NCI-H345 treated with DMSO at 0.1 percent for 48 hours (cell line): Measurements from ENCODE around the gene ERC1.
"Not testable (repeated sequence)": the region's sequence is repeated elsewhere in the genome, so short reads cannot be mapped to it uniquely, and the experiment has no call there.

Experiments
- DNase-seq: peaks from one replicate; lab custom pipeline; 2025; ENCODE audit not compliant: unreplicated experiment; lab: John Stamatoyannopoulos, UW

Gene ERC1

GRCh38 chr12:1022032-1022970 is 31.3 kb downstream of the ERC1 start:
- DNase-seq: no peak

- DNase-seq: no peak
Measured at GRCh38 chr12:1030779-1031178, 39.8 kb downstream of the ERC1 start.

DNA sequence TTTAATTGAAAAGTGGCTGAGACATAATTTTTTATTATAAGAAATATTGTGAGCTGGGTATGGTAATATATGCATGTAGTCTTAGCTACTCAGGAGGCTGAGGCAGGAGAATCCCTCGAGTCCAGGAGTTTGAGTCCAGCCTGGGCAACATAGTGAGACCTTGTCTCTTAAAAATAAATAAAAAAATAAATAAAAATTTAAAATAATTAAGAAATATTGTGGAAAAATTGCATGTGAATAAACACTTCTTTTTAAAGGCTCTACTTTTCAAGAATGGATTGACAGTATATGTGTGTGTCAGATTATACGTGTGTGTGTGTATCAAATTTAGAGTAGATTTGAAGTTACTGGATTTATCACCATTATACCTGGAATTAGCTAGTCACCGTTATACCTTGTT is 43.2 kb downstream of the ERC1 start:
- DNase-seq: no peak

DNA sequence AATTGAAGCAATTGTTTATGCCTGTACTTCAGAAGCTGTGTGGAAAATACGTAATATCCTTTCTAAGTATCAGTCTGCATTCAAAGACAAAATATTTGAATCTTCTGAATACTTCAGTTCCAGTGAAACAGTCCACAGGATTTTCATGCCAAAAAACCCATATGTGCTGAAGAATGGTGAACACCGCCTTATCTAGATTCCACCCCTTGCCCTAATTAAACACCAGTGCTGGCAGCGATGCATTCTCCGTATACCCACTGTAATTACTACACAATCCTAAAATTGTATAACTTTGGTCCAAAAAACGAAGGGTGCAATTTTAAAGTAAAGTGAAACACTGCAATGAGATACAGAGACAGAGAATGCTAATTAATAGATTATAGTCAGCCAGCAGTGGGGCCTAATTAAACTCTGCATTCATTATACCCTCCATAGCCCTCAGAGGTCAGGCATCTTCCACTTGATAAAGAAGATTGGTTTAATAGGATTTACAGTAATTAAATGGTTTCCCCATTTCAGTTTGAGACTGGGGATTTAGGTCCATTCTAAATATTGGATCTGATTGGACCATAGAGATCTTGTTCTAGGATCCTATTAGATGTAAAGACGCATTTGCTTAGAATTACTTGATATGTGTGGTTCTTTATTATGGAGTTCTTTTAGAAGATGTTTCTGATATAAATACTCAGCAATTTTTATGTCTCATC is 43.9 kb downstream of the ERC1 start:
- DNase-seq: no peak

GRCh38 chr12:1041478-1041877 is 50.5 kb downstream of the ERC1 start:
- DNase-seq: no peak

GRCh38 chr12:1044199-1044598 is 53.2 kb downstream of the ERC1 start:
- no peak for DNase-seq

GRCh38 chr12:1044696-1045095 is 53.7 kb downstream of the ERC1 start:
- DNase-seq: no peak

GRCh38 chr12:1046727-1047126 is 55.7 kb downstream of the ERC1 start:
- no peak for DNase-seq

DNA sequence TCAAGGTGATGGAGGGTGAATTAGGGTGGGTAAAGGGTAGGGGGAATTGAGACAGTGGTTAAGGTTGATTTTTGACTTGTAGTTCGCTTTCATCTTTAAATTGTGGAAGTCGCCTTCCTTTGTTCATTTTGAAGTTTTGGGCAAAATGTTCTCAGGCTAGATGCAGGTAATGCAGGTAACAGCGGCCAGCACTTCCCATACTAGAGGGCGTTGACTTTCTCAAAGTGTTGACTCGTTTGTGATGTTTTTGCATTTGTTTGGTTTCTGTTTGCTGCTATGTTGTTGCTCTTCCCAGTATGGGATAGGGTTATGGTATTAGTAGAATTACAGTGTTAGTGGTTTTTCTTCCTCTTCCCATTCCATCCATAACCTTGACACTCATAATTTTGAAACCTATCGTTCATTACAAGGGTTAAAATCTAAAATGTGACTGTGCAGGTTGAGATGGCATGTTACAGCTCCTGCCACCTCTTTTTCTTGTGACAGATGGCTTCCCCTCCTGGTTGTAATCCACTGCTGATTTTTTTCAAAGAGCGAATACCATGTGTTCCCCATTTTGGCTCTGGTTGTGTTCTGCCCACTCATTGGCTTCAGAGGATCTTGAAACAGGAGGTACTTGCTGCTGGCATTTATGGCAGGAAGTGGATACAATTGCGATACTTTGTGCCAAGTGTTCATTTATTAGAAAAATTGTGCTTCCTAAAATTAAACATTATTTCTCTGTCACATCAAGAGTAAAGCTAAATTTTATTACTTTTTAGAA is 57.1 kb downstream of the ERC1 start:
- DNase-seq: no peak

GRCh38 chr12:1050059-1050707 is 59.2 kb downstream of the ERC1 start:
- DNase-seq: no peak

DNA sequence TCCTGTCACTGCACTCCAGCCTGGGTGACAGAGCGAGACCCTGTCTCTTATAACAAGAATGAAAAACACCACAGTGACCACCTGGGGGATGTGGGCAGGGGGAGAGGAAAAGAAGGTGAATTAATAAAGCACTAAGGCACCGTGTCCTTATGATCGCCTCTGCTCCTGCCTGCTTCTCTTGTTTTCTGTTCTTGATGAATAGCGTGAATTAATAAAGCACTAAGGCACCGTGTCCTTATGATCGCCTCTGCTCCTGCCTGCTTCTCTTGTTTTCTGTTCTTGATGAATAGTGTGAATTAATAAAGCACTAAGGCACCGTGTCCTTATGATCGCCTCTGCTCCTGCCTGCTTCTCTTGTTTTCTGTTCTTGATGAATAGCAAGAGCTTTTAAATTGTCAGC is 60.6 kb downstream of the ERC1 start:
- DNase-seq: not testable (repeated sequence)

- DNase-seq: no peak
Measured at GRCh38 chr12:1053690-1054089, 62.7 kb downstream of the ERC1 start.

GRCh38 chr12:1054117-1054870 is 63.3 kb downstream of the ERC1 start:
- no peak for DNase-seq

- no peak for DNase-seq
Measured at GRCh38 chr12:1056390-1056789, 65.4 kb downstream of the ERC1 start.

DNA sequence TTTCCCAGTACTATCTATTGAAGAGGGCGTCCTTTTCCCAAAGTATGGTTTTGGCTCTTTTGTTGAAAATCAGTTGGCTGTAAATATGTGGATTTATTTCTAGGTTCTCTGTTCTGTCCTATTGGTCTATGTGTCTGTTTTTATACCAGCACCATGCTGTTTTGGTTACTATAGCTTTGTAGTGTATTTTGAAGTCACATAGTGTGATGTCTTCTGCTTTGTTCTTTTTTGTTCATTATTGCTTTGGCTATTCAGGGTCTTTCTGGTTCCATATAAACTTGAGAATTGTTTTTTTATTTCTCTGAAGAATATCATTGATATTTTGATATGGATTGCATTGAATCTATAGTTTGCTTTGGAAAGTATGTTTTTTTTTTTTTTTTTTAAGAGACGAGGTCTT is 67.4 kb downstream of the ERC1 start:
- DNase-seq: no peak

DNA sequence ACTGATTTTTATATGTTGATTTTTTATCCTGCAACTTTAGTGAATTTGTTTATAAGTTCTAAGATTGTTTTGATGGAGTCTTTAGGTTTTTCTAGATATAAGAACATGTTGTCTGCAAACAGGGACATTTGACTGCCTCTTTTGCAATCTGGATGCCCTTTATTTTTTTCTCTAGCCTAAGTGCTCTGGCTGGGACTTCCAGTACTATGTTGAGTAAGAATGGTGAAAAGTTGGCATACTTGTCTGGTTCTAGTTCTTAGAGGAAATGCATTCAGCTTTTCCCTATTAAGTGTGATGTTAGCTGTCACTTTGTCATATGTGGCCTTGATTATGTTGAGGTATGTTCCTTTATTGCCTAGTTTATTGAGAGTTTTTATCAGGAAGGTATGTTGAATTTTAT is 68.1 kb downstream of the ERC1 start:
- DNase-seq: no peak

DNA sequence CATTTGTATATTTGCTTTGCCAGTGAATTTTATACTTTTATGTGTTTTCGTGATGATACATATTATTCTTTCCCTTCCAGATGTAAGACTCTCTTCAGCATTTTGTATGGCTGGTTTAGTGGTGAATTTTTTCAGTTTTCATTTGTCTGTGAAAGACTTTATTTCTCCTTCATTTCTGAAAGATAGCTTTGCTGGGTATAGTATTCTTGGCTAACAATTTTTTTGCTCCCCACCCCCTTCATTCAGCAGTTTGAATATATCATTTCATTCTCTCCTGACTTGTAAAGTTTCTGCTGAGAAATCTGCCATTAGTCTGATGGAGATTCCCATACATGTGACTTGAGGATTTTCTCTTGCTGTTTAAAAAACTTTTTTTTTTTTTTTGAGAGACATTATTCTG is 72.8 kb downstream of the ERC1 start:
- no peak for DNase-seq

GRCh38 chr12:1064317-1064716 is 73.3 kb downstream of the ERC1 start:
- DNase-seq: no peak

- no peak for DNase-seq
Measured at GRCh38 chr12:1065629-1066028, 74.6 kb downstream of the ERC1 start.

DNA sequence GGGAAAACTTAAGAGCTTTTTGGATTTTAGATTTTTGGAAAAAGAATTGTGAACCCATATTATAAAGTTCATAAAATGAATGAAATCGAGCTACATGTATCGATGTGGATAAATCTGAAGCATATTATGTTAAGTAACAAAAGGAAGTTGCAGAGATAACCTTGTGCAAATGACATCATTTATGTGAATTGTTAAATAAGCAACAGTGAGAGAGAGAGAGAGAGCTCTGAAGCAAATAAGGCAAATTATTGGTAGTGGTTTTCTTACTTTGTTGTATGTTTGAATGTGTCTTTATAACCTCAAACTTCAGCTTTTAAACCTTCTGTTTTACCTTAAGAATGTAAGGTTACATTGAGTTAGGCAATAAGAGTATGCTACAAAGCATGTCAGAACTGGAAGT is 78.8 kb downstream of the ERC1 start:
- no peak for DNase-seq
